GM18526 (cell line): Measurements from ENCODE around the gene RIN1.
A peak's percentile ranks its signal among the peaks of the same experiment; 100 is the strongest.

Experiments
- POLR2A ChIP-seq: IDR thresholded peaks from 3 replicates; pipeline ENCODE4 v1.6.1; 2011; ENCODE audit not compliant: insufficient read length; ENCODE audit errors: extremely low read depth

RIN1 gene

GRCh38 chr11:66292543-66293332, 43.5 kb downstream of the RIN1 start:
- no peak for TF ChIP-seq POLR2A

DNA sequence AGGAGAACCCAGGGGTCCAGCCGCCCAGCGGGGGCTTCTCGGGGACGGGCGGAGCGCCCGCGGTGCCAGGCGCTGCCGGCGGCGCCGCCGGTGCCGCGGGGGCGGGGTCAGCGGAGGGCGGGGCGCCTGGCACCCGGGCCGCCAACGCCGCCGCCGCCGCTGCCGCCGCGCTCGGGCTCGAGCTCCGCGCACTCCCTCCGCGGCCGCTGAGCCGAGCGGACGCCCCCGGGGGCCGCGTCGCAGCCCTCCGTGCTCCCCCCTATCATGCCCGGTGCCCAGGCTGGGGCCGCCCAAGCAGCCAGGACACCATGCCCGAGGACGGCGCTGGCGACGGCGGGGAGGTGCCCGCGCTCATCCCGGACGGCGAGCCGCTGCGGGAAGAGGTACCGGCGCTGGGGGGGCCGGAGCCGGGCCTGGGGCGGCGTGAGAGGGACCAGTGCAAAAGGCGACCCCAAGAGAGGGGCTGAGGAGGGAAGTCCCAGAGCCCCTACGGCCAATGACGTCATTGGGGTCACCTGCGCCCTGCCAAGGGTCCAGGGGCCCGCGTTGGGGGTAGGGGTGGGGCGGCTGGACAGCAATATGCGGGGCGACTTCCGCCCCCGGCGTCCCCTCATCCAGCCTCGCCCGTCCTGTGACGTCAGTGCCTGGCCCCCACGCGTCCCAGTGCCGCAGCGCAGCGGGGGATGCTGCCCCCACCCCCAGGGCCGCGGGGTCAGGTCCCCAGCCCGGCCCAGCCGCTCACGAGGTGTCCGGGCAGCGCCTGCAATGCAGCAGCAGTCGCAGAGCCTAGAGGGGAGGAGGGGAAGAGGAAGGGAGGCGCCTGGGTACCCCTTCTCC, 44.3 kb downstream of the RIN1 start, which contains the start of gene TMEM151A:
Gene TMEM151A, plus strand, starts transcription at position 189 of the 837 bp plus-strand sequence. Its CDS starts 120 bp downstream, at position 309.
- TF ChIP-seq POLR2A, result no peak

DNA sequence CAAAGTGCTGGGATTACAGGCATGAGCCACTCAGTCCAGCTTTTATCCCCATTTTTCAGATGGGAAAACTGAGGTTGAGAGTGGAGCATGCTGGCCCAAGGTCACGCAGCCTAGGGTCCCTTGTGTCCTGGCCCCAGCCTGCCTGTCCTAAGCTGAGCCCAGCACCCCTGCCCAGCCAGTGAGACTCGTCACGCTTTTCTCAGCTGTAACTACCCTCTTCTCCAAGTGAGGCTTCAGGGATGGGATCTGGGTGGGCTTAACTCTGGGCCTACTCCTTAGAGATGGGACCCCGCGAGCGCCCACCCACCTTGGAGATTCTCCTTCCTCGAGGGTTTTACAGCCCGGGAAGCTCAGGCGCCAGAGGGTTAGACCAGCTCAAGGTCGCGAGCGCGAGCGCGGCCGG, 44.9 kb downstream of the RIN1 start:
- TF ChIP-seq POLR2A, result no peak

GRCh38 chr11:66290330-66290621, 46.0 kb downstream of the RIN1 start:
- TF ChIP-seq POLR2A, result no peak

DNA sequence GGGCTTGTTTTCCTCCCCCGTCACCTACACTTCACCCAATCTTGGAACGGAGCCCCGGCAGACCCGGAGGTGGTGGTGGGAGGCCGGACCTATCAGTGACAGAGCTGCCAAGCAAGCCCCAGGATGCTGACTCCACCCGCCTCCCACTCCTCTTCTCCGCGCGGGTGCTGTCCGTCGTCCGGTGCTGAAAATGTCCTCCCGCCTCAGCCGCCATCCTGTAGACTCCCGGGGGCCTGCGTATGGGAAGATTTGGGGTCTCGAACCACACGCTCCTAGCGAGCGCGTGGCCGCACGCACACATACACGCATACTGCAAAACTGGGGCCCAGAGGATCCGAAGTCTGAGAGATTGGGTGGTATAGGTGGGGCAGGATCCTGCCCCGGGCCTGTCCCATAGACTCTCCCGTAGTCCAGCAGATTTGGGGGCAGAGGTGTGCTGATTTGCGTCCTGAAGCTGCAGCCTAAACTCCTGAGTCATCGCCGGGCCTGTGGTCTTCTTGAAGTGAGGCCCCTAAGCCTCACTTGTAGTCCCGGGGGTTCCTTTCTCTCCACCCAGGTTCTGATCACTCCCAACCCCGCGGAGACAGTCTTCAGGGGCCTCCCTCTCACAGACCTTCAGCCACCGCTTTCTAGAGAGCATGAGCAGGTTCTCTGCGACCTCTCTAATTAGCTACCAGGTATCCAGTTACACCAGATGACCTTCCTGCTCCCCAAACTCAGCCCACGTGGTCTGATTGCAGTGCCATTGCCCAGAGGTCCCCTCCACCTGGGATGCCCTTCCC, 46.5 kb downstream of the RIN1 start:
- TF ChIP-seq POLR2A, result peak; percentile 0

DNA sequence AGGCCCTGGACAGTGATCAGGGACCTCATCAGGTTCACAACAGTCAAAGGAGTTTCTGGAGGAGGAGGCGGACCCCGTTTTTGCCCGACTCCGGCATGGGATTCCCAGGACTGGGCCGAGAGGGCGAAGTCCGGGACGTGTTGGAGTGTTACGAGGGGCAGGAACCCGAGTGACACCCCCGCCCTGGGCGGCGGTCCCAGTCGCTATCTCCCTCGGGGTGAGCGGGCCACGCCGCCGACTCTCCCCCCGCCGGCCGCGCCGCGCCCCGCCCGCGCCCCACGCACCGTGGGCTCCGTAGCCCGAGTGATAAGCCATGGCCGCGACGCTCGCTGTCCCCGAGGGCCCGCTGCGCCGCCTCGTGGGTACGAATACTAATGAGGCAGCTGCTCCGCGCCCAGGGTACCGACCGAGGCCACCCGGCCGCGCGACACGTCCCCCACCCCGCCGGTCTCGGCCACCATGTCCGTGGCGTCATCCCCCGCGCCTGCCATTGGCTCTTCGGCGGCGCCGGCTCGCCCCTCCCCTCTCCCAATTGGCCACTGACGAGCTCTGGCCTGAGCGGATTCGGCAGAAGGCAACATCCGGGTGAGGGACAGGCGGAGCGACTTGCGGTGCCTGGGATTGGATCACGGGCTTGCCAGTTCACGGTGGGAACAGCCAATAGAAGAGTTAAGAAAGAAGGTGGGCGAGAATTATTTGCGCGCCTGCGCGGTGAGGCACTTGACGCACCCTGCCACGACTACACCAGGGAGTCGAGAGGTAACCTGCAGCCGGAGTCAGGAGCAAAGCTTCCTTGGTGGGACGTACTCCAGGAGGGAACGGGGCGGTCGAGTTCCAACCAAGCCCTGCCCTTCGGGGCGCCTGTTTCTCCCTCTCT, 47.3 kb downstream of the RIN1 start, which contains the start of gene YIF1A:
Gene YIF1A, minus strand, starts transcription at position 473 of the 877 bp plus-strand sequence. Its CDS starts 158 bp downstream, at position 315.
- peak; percentile 77 for TF ChIP-seq POLR2A

DNA sequence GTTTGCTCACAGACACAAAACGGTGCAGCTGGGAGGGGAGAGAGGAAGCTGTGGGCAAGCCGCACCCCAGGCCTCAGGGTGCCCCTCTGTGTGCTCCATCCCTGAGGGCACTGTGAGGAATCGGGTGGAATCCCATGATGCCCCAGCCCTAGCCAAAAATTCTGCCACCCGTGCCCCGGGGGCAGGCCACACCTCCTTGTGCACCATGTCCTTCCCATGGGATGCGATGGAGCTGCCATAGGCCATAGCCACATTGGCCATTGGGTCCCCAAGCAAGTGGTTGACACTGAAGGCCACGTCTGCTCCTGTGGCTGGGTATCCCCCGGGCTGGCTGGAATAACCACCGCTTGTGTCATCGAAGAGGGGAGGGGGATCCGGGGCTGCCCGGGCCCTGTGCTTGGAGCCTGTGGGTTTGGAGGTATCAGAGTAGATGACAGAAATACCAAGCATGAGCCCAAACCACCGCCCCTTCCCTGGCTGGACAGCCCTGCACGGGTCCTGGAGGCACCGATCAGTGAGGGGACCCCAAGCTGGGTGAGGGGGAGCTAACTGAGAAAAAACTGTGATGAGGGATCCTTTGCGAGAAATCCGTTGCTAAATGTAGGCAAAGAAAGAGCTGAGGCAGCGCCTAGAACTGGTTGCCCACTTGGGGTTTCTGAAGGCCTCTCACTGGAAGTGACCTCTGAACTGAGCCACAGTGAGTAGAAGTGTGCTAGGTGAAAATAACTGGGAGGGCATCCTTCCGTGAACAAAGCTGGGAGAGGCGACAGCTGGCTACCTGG, 48.2 kb downstream of the RIN1 start:
- TF ChIP-seq POLR2A, result no peak

- no peak for TF ChIP-seq POLR2A
Measured at GRCh38 chr11:66287211-66287888, 48.9 kb downstream of the RIN1 start.

DNA sequence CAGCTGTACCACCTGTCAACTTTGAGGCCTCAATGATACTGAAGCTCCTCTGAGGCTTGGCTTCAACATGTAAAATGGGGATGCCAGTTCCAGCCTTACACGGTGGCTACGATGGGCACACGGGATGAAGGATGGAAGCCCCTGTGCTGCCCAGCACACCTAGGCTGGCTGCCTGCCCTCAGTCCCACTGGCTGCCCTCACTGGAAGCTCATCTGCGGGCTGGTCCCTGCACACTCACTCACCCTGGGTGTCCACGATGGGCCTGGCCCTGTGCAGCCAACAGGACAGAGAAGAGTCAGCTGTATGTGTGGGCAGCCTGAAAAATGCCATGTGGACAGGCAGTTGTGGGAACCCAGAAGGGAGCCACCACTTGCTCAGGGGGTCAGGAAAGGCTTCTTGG, 49.5 kb downstream of the RIN1 start:
- TF ChIP-seq POLR2A, result no peak

- no peak for TF ChIP-seq POLR2A
Measured at GRCh38 chr11:66285250-66285947, 50.8 kb downstream of the RIN1 start.

GRCh38 chr11:66284526-66285078, 51.6 kb downstream of the RIN1 start:
- no peak for TF ChIP-seq POLR2A

- no peak for TF ChIP-seq POLR2A
Measured at GRCh38 chr11:66283461-66284105, 52.7 kb downstream of the RIN1 start.
